K562 (cell line): Measurements from ENCODE around the gene LHB. TPM values are rescaled to one million over a fixed set of nuclear protein-coding genes. Genes with fewer than 3 reads are reported as not detected.
"Not testable (repeated sequence)": the region's sequence is repeated elsewhere in the genome, so short reads cannot be mapped to it uniquely, and the experiment has no call there.

Source experiments
- ATAC-seq: fragments of 200-7000 bp; cut with Tn5 transposase; 3 replicates; pipeline ENCODE4 v1.9.1; 2020; ENCODE audit warnings: moderate library complexity
- BruUV-seq: library from RNA; stranded (reverse); fragments of 400-500 nt; replicated peaks from 2 replicates; lab custom pipeline; 2021; lab: Mats Ljungman, UMichigan
- CTCF ChIA-PET: fragments of 300-600 bp; formaldehyde crosslinking; extraction: SDS; loops from one replicate; lab custom pipeline; 2021; ENCODE audit warnings: low intra/inter-chr PET ratio; lab: Yijun Ruan, JAX
- POLR2A ChIA-PET: fragments of 300-600, 350-650 bp; sonication (Branson Sonifier 250); formaldehyde crosslinking; extraction: SDS; loops from one replicate; lab custom pipeline; 2021; ENCODE audit warnings: antibody characterized with exemption, inconsistent platforms; lab: Yijun Ruan, JAX
- DNase-seq, 4 experiments: peaks; one replicate each; pipeline versions ENCODE4 v3.0.0 to v3.0.0-alpha.2; 2011 to 2018; ENCODE audit warnings: low spot score in 3 of 4, mixed read lengths in 3 of 4; ENCODE audit errors: extremely low read depth in 1 of 4
- FAIRE-seq: peaks from 2 replicates; lab custom pipeline; 2011; peaks lifted over from hg19 to GRCh38; lab: Jason Lieb, UNC
- H2AFZ ChIP-seq: 2 replicates; pipeline ENCODE4 v1.6.0; 2011; ENCODE audit warnings: low read depth, low read length, control low read depth, inconsistent platforms
- H3K27ac ChIP-seq: fragments of 200-600 bp; 3 replicates; pipeline ENCODE4 v1.8.0; 2011; ENCODE audit warnings: low read depth, mild to moderate bottlenecking, control low read depth, inconsistent platforms, low read length, moderate library complexity, mixed read lengths; ENCODE audit errors: extremely low read depth
- H3K27me3 ChIP-seq, 2 experiments: fragments of 300-600 bp in 1 of 2; 2 replicates in 1 of 2; 3 replicates in 1 of 2; pipeline versions ENCODE4 v1.6.0 to v1.8.0; 2011; ENCODE audit warnings: inconsistent platforms in 2 of 2, low read length in 2 of 2, mild to moderate bottlenecking in 1 of 2, mixed read lengths in 1 of 2, moderate library complexity in 1 of 2; ENCODE audit not compliant: control insufficient read depth in 2 of 2, insufficient read depth in 2 of 2
- H3K36me3 ChIP-seq: fragments of 300-600 bp; 3 replicates; pipeline ENCODE4 v1.8.0; 2011; ENCODE audit warnings: mild to moderate bottlenecking, low read length, inconsistent platforms; ENCODE audit not compliant: control insufficient read depth, insufficient read depth
- H3K4me1 ChIP-seq, 2 experiments: fragments of 200-600 bp in 1 of 2; replicated peaks in 1 of 2; 2 replicates in 1 of 2; 3 replicates in 1 of 2; pipeline versions ENCODE4 v1.5.1 to v1.8.0; 2011; ENCODE audit warnings: inconsistent platforms in 2 of 2, low read length in 2 of 2, mild to moderate bottlenecking in 1 of 2, mixed read lengths in 1 of 2, moderate library complexity in 1 of 2; ENCODE audit not compliant: control insufficient read depth in 2 of 2, insufficient read depth in 2 of 2
- H3K4me2 ChIP-seq: 2 replicates; pipeline ENCODE4 v1.6.1; 2011; ENCODE audit warnings: low read length, control low read depth, inconsistent platforms, mixed read lengths; ENCODE audit not compliant: insufficient read depth
- H3K4me3 ChIP-seq: fragments of 200-600 bp; sonication (generic), shearing (Covaris generic); 2 replicates; pipeline ENCODE4 v1.5.1; 2016; ENCODE audit warnings: control low read depth, inconsistent platforms
- H3K79me2 ChIP-seq: fragments of 200-600 bp; 3 replicates; pipeline ENCODE4 v1.8.0; 2011; ENCODE audit warnings: low read length, inconsistent platforms; ENCODE audit not compliant: control insufficient read depth, insufficient read depth
- H3K9ac ChIP-seq, 2 experiments: 2 replicates each; pipeline versions ENCODE4 v1.6.0 to v1.6.1; 2011; ENCODE audit warnings: low read depth in 2 of 2, low read length in 2 of 2, control low read depth in 1 of 2, inconsistent platforms in 1 of 2, mild to moderate bottlenecking in 1 of 2, mixed read lengths in 1 of 2; ENCODE audit not compliant: insufficient read depth in 1 of 2
- H3K9me1 ChIP-seq: one replicate; pipeline ENCODE4 v1.6.0; 2011; ENCODE audit warnings: inconsistent platforms, mild to moderate bottlenecking, low read length, moderate library complexity; ENCODE audit not compliant: control insufficient read depth, insufficient read depth
- H3K9me3 ChIP-seq: replicated peaks from 2 replicates; pipeline ENCODE4 v1.5.1; 2011; ENCODE audit warnings: low read depth, low read length, inconsistent platforms; ENCODE audit not compliant: control insufficient read depth, insufficient read depth
- H4K20me1 ChIP-seq: replicated peaks from 2 replicates; pipeline ENCODE4 v1.6.1; 2011; ENCODE audit warnings: low read length, inconsistent platforms, mixed read lengths; ENCODE audit not compliant: control insufficient read depth, insufficient read depth
- ARID1B ChIP-seq: fragments of 450-650 bp; IDR thresholded peaks from 2 replicates; pipeline ENCODE4 v1.6.1; 2016; ENCODE audit warnings: antibody characterized with exemption, mild to moderate bottlenecking, inconsistent platforms
- CREM ChIP-seq: IDR thresholded peaks from 2 replicates; pipeline ENCODE4 v1.6.1; 2014; ENCODE audit warnings: antibody characterized with exemption, low read depth
- DPF2 ChIP-seq: fragments of 450-650 bp; IDR thresholded peaks from 2 replicates; pipeline ENCODE4 v1.6.1; 2016
- FOS ChIP-seq: IDR thresholded peaks from 3 replicates; pipeline ENCODE4 v1.6.1; 2011; ENCODE audit not compliant: insufficient read length; ENCODE audit errors: extremely low read depth
- FOSL1 ChIP-seq: fragments of 200-800 bp; sonication (Bioruptor generic); conservative IDR thresholded peaks from 2 replicates; pipeline ENCODE4 v1.6.1; 2016; ENCODE audit warnings: missing genetic modification characterization, missing compliant biosample characterization
- JUNB ChIP-seq: fragments of 450-650 bp; formaldehyde crosslinking; conservative IDR thresholded peaks from 2 replicates; pipeline ENCODE4 v1.4.0; 2020; ENCODE audit warnings: mild to moderate bottlenecking
- JUND ChIP-seq, 2 experiments: IDR thresholded peaks; 2 replicates in 1 of 2; 3 replicates in 1 of 2; pipeline ENCODE4 v1.6.1; 2011; ENCODE audit warnings: borderline replicate concordance in 2 of 2, low read depth in 2 of 2, low read length in 2 of 2, improper control_type of control experiment in 1 of 2, missing biosample characterization in 1 of 2, missing genetic modification characterization in 1 of 2, missing genetic modification reagents in 1 of 2
- SMARCA4 ChIP-seq: fragments of 450-650 bp; IDR thresholded peaks from 2 replicates; pipeline ENCODE4 v1.6.1; 2016
- WGBS: fragments of 100-300 bp; shearing (Covaris generic); methylation state at CpG from one replicate; pipeline ENCODE4 v1.1.6; 2016; ENCODE audit warnings: low coverage, mixed read lengths; ENCODE audit not compliant: insufficient coverage; ENCODE audit errors: missing lambda C conversion rate; 5-methylcytosine and 5-hydroxymethylcytosine counted together
- in situ Hi-C: fragments of 300-500 bp; cut with MboI; formaldehyde crosslinking; loops from 4 replicates; pipeline ENCODE4 v1.15.0; 2018; ENCODE audit warnings: inconsistent platforms, mixed read lengths
- intact Hi-C: fragments of 100-400 bp; cut with micrococcal nuclease; formaldehyde crosslinking; loops from 2 replicates; pipeline ENCODE4 v1.14.2; 2022
- polyA plus RNA-seq, 8 experiments: library from polyadenylated mRNA; depleted of rRNA in 4 of 8; stranded (reverse) in 5 of 8; unstranded in 3 of 8; fragments of >200 nt; fragmentation: Nextera tagmentation in 2 of 8; fragmentation: Illumina TruSeq in 1 of 8; extraction: Ambion mirVana in 2 of 8; extraction: Trizol in 1 of 8; gene quantifications; 2 replicates each; pipeline versions ENCODE4 v1.2.1 to v1.2.3, GENCODE V29; 2011 to 2014; ENCODE audit warnings: inconsistent platforms in 1 of 8, missing spikeins in 1 of 8
- total RNA-seq, 7 experiments: library from RNA; depleted of rRNA in 6 of 7; stranded (reverse); fragments of >200 nt in 6 of 7; fragmentation: Illumina TruSeq in 2 of 7; extraction: Trizol in 2 of 7; gene quantifications; 2 replicates each; pipeline versions ENCODE4 v1.2.1 to v1.2.3, GENCODE V29; 2011 to 2021; ENCODE audit warnings: low replicate concordance in 1 of 7
- TF ChIP-seq, protein P1 (sequence below): sonication (generic); formaldehyde crosslinking; IDR thresholded peaks from 2 replicates; pipeline ENCODE4 v1.8.0; 2022; ENCODE audit warnings: missing genetic modification reagents, mild to moderate bottlenecking, moderate library complexity, borderline replicate concordance
- TF ChIP-seq, protein P2 (sequence below), 2 experiments: fragments of 450-650 bp in 1 of 2; sonication (generic) in 1 of 2; formaldehyde crosslinking in 1 of 2; IDR thresholded peaks in 1 of 2; conservative IDR thresholded peaks in 1 of 2; 2 replicates each; pipeline versions ENCODE4 v1.6.1 to v1.8.1; 2016 to 2023; ENCODE audit warnings: mild to moderate bottlenecking in 2 of 2, moderate library complexity in 2 of 2, inconsistent platforms in 1 of 2, missing genetic modification reagents in 1 of 2

LHB gene
- total and polyA plus RNA-seq, 9 of the 15 experiments (the other 6 are each of a cell fraction or from before 2014, with no cell fraction given): 0.54 TPM; not detected in 8

DNA sequence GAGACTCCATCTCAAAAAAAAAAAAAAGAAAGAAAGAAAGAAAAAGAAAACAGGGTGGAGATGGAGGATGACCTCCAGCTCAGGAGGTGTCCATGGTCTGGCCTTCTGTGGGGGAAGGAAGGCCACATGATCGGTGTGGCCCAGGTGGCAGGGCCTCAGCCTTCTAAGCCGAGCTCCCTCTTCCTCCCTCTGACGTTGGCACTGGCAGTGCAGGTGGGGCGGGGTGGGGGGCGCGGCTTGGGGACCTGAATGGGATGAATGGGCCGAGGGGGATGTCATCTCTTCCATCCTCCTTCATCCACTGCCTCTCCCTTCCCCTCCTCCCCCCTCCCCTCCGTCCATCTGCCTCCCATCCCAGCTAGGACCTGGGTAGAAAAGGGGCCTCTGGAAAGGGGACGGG lies 22.8 kb upstream of the LHB start:
- intact Hi-C loops, H3K9me1 ChIP-seq, CTCF ChIA-PET, H3K9me3 ChIP-seq, POLR2A ChIA-PET, H3K4me2 ChIP-seq, ATAC-seq, H3K4me1 ChIP-seq, DNase-seq, H3K27ac ChIP-seq, H3K27me3 ChIP-seq, H3K79me2 ChIP-seq, FAIRE-seq, H4K20me1 ChIP-seq, H3K4me3 ChIP-seq, H3K36me3 ChIP-seq, H3K9ac ChIP-seq, H2AFZ ChIP-seq, in situ Hi-C loops, BruUV-seq: not testable (repeated sequence)
- WGBS: 0% methylated on average over 1 of the region's 9 CpGs

DNA sequence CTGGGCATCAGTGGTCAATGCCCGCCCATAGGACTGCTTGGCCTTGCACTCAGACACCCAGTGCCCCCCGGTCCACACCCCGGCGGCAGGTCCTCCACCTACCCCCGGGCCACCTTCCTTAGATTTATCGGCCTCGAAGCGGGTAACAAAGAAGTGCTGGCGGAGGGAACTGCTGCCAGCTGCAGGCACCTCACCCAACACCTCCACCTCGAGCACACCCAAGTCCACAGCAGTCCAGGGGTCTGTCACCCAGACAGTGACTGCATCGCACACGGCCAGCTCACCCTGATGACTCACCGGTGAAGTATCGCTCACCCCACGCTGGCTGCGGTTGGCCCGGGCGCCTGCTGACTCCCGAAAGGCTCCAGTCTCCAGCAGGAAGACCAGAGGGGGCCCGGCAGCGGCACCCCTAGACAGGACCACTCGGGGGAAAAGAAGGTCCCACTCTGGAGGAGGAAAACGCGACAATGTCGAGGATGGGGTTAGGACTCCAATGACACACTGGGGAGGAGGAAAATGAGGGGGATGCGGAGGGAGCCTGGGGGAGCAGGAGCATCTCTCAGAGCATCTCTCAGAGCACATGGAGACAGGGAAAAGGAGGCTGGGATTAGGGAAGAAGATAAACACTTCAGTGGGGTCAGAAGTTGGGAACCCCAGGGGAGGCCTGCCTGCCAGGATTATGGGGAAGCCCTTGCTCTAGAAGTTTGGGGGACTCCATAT lies 21.8 kb upstream of the LHB start:
- H3K79me2 ChIP-seq, H3K4me1 ChIP-seq, H3K4me3 ChIP-seq, H3K27me3 ChIP-seq, H3K4me2 ChIP-seq, H3K9me1 ChIP-seq, in situ Hi-C loops, H3K27ac ChIP-seq, H4K20me1 ChIP-seq, H3K9me3 ChIP-seq, CTCF ChIA-PET, POLR2A ChIA-PET, FAIRE-seq, BruUV-seq, intact Hi-C loops, H3K9ac ChIP-seq, H3K36me3 ChIP-seq, H2AFZ ChIP-seq: not testable (repeated sequence)
- DNase-seq (peak in 1 of 4 experiments; percentile 52), ATAC-seq (peak; percentile 47; the same call in 2 of the 3 replicates)
- TF ChIP-seq JUND (IDR thresholded peaks at IDR 0.05; ENCODE audit: borderline replicate concordance, low read depth, low read length) (peak; percentile 83), JUND (tag; IDR thresholded peaks at IDR 0.05; ENCODE audit: borderline replicate concordance, low read depth, low read length) (peak; percentile 41; the same call in 1 of the 3 replicates), CREM (0 out of 2 replicates have a peak, but pooled peaks have one; percentile 31), FOS (peak; percentile 3), FOSL1 (tag) (peak; percentile 85), DPF2 (0 out of 2 replicates have a peak, but pooled peaks have one; percentile 17), SMARCA4 (0 out of 2 replicates have a peak, but pooled peaks have one; percentile 32), ARID1B (peak; percentile 44), JUNB (CRISPR knock-in tag) (0 out of 2 replicates have a peak, but pooled peaks have one; percentile 20)
- TF ChIP-seq, protein P1, sequence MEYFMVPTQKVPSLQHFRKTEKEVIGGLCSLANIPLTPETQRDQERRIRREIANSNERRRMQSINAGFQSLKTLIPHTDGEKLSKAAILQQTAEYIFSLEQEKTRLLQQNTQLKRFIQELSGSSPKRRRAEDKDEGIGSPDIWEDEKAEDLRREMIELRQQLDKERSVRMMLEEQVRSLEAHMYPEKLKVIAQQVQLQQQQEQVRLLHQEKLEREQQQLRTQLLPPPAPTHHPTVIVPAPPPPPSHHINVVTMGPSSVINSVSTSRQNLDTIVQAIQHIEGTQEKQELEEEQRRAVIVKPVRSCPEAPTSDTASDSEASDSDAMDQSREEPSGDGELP: peak; percentile 41; the same call in 1 of the 2 replicates
- TF ChIP-seq, protein P2, sequence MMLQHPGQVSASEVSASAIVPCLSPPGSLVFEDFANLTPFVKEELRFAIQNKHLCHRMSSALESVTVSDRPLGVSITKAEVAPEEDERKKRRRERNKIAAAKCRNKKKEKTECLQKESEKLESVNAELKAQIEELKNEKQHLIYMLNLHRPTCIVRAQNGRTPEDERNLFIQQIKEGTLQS (IDR thresholded peaks at IDR 0.05): peak; percentile 91
- TF ChIP-seq, protein P2 (CRISPR knock-in tag; conservative IDR thresholded peaks at IDR 0.05): not testable (repeated sequence)
- 4% methylated on average over 22 of the region's 26 CpGs for WGBS
